GM18498 (cell line): Measurements from ENCODE around the gene ZP1.
"Not testable (repeated sequence)": the region's sequence is repeated elsewhere in the genome, so short reads cannot be mapped to it uniquely, and the experiment has no call there.

Experiments used
- ATAC-seq: cut with Tn5 transposase; IDR thresholded peaks from one replicate; pipeline ENCODE4 v1.9.1; 2021; ENCODE audit warnings: mild to moderate bottlenecking, moderate library complexity; ENCODE audit not compliant: unreplicated experiment

Gene ZP1

DNA sequence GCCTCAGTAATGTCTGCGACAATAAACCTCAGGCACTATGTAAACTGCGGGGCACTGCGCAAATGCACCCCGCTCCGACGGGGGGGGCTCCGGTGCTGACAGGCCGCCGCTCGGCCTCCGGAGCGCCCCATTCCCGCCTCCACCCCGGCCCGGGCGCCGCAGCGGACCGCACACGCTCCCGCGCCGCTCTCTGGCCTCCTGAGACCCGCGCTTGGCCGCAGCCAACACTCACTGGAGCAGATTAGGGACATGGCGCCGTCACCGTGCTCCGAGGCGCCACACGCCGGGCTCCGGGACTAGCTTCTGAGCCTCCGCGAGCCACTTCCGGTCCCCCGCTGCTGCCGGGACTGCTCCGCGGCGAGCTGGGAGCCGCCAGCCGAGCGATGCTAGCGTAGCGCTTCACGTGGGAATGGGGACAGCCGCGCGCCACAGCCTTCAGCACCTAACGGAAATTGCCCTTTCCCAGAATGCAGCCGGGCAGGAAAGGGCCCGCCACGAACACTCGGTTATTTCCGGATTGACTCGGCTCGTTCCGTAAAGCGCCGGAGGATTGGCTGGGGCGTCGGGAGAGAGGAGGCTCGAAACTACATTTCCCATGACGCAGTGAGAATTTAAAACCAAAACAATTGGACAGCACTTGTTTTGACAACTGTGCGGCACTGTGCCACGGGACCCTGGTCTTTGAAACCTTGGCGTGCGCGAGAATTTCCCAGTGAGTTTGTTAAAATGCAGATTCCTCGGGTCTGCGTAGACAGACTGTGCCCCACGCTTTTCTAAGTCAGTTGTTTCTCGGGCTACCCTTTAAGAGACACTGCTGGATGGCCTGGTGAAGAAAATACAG is 39.0 kb downstream of the ZP1 start, which contains the start of gene PRPF19:
Gene PRPF19, minus strand, starts transcription at position 454 of the 841 bp plus-strand sequence. Its CDS starts 203 bp downstream, at position 251.
- ATAC-seq, result peak; percentile 73

DNA sequence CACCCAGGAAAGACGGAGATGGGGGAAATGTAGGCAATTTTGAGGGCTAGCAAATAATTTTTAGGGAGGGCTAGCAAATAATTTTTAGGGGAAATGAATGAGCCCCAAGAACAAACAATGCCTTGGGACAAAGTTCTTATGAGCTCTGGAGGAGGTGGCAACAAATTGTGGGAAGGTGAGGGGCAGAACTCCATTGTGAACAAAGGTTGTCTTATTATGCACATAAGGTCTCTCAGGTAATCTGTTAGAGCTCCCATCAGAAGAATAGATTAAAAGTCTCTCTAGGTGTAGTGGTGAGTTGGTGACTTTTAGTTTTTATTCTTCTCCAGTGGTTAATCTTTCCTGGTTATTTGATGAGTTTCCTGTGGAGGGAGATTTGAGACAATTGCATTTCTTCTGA is 41.5 kb downstream of the ZP1 start:
- no peak for ATAC-seq

DNA sequence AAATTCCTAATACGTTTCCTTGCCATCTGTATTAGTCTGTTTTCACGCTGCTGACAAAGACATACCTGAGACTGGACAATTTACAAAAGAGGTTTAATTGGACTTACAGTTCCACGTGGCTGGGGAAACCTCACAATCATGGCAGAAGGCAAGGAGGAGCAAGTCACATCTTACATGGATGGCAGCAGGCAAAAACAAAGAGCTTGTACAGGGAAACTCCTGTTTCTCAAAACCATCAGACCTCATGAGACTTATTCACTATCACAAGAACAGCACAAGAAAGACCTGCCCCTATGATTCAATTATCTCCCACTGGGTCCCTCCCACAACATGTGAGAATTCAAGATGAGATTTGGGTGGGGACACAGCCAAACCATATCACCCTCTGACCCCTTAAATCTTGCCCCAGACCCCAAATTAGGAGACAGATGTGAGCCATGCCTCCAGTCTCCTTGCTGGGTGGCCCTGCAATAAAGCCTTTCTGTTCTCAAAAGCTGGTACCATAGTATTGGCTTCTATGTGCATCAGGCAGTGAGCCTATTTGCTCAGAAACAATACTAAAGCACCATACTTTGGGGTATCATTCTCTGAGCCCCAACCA is 42.4 kb downstream of the ZP1 start:
- ATAC-seq, result not testable (repeated sequence)

DNA sequence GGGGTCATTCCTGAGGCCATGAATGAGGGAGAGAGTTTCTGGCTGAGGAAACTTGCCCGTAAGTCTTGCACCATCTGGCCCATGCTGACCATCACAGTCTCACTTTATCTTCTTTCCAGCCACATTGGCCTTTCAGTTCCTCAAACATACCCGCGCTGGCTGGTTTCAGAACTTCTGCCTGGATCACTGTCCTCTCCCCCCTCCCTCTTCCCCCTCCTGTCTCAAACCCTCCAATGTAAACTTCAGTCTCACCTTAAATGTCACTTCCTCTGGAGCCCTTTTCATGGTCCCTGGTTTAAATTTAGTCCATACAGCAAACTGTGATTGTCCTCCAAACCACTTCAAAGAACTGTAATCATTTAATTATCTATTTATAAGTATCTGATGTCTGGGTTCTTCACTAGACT is 42.9 kb downstream of the ZP1 start:
- peak; percentile 39 for ATAC-seq

DNA sequence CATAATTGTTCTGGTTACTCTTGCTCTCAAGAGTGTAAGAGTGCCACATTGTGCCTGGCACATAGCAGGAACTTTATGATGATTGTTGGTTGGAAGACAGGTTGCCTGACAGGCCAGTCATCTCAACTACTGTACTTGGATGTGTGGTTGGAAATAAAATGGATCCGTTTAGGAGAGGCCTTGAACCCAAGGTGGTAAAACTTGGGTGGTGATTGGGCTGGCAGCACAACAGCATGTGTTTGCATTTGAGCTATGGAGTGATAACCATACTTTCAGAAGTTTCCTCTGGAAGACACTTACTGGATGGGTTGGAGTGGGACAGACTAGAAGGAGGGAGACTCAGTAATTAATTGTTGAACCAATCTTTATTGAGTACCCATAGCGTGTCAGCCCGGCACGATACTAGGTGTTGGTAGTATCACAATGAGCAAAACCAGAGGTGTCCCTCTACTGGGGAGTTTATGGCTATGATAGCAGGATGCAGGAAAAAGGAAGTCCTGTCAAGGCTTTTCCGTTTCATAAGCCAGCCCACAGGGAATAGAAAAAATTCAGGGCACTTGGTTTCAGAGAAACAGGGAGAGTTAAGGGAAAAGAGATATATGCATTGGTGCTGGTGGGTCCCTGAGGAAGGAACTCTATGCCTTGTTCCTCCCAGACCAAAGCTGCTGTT is 43.5 kb downstream of the ZP1 start:
- ATAC-seq, result no peak

DNA sequence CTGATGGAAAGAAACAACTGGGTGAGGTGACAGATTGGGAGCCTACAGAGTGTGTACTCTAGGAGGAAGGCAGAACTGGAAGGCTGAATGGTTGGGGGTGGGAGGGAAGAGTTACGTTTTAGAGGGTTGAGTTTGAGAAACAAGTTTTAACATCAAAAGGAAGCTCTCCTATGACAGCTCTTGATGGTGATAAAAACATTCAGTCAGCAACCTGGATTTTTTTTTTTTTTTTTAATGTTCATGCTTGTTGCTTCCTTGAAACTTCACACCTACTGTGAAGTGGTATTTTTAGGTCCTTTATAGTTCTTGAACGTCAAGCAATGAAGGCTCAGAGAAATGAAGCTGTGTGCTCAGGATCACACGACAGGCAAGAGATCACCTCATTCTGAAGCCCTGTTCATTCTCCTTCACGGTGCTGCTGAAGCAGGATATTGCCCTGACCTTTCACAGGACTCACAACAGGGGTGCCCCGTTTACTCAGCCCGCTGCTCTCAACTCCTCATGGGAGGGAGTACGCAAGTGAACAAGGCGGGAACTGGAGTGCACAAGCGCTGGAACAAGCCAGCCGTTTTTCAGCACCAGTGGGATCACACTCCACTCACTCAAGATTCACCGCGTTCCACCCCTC is 45.0 kb downstream of the ZP1 start:
- ATAC-seq, result no peak

DNA sequence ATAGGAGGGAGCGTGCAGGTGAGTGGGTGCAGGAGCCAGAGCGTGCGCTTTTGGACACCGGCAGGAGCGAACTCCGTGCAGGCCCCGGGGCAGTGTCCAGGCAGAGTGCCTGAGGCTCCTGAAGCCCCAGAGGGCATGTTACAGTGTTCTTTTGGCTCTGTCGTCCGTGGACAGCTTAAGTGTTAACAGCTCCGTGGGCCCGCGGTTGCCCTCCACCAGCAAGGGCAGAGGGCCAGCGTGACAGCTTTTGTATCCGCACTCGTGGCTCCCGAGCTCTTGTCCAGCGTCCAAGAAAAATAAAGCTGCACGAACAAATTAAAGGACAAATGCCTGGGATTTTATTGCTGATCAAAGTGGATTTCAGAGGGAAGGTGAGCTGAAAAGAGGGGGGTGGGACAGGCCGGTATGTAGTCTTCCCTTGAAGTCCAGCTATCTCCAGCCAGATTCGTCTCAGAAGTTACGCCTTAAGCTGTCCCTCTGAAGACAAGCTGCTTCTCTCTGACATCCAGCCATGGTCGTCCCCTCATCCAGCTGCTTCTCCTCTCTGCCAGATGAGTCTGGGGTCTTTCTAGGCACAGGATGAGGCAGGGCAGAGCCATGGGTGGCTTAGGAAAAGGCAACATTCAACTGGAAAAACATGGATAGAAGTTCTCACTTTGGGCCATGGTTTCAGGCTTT is 45.6 kb downstream of the ZP1 start:
- no peak for ATAC-seq

DNA sequence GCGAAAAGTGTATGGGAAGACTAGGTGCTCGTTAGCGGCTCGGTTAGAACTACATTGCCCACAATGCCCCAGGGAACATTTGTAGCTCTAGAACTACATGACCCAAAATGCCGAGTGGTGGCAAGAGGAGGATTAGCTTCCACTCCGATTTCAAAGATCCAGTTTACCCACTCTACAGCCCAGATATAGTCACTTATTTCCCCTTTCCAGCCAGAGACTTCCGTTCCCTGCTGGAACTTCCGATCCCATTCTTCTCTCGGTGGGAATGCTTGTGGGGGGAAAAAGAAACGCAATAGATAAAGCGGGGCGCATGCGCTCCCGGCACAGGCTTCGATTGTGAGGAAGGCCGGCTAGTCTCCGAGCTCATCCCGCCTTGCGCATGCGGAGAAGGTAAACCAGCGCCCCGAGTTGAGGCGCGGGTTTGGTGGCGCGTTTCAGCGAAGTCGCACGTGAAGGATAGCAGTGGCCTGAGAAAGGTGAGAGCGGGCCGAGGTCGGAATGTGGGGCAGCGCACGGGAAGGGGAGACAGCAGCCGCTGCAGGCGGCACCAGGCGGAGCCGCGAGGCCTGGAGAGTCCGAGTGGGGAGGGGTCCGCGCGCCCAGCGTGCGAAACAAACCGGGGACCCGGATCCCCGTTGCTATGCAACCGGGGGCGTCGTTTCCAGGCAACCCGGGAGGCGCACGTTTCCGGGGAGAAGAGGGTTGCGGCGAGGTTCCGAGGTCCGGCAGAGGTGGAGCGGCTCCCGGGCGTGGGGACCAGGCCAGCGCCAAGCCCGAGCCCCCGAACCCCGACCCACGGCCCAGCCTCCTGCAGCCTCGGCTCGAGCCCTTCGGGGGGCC is 46.7 kb downstream of the ZP1 start, which contains the start of gene TMEM109:
Gene TMEM109, plus strand, starts transcription at position 366 of the 840 bp plus-strand sequence. CDS start 5,536 bp downstream, outside the sequence.
- ATAC-seq, result peak; percentile 46

DNA sequence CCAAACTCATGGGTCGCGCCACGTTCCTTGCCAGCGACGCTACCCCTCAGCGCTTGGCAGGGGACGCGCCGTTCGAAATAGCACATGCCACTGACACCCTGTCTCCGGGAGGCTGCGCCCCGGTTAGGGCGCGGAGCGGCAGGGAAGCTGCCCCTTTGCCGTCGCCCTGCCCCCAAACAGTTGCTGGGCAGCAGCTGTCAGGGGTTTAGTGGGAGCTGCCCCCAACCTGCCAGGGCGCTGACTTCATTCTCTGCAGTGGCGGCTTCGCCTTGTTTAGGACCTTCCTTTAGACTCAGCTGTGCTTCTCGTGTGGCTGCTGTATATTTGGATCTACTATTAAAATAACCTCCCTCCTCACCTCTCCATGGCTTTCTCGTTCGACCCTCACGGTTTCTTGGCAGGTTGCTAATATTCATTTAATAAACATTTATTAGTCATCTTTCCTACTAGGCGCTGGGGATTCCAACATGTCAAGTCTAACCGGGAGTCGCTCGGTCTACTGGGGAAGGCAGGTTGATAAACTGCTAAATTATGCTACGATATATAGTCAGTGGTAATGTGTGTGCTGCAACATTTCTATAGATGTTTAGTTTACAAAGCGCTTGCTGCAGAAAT is 47.4 kb downstream of the ZP1 start:
- ATAC-seq, result peak; percentile 5

DNA sequence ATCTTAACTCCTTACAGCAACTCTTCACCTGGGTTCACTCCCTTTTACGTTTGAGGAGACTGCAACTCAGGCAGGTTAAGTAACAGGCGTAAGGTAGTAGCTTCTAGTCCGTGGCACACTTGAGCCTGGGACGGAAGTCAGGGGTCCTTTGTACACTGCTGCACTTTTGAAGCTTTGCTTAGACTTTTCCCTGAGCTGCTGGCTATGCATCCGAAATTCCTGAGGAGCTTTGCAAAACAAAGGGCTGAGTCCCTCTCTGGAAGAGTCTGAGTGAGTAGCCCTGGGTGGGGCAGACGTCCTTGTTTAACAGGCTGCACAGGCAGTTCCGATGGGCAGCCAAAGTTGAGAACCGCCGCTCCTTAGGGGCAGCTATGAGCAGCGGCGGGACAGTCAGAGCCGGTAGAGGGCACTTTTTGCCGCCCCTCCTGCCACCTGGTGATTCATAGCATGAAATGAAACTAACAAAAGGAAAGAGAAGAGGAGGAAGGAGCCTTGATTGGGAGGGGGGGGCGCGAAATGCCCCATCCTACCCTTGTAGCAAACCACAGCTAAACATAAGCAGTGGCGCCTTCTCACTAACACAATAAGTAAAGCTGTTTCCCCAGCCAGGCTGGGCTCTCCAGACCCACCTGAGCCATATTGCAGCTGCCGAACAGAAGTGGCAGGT is 48.0 kb downstream of the ZP1 start:
- peak; percentile 50 for ATAC-seq

DNA sequence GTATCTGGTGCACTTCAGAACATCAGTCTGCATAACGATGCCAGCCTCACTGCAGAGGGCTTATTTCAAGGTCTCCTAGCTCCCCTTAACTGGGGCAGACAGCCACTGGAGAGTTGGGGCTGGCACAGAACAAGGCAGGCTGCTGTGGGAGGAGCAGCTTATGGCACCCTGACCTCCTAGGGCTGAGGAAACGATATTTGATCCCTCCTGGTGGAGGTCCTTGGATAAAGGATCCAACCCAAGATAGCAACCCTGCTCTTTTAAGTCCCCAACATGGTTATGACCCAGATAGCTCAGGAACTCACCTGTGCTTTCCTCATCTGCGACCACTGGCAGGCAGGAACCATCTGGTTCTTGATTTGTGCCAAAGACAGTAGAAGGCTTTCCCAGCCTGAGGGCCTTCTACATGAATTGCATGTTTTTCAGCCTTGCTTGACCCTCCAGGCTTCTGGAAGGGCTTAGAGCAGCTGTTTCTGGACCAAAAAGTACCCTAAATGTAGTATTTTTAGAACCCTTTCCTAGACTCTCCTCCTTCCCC is 49.4 kb downstream of the ZP1 start:
- ATAC-seq, result no peak

DNA sequence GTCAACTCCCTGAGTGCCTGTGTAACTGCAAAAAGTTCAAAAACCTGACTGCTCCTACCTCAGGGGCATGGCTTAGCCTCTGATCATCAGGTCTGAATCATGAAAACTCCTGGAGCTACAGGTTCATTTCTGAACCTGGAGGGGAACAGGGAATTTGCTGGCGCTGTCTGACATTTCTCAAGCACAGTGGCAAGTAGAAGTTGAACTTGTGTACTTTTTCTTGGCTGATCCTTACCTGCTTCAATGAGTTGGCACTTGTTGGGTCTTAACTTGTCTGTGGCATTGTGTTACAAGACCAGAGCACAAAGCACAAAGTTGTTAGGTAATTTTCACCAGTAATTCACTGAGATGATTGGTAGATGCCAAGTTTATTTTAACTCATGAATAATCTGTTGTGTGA is 49.9 kb downstream of the ZP1 start:
- ATAC-seq, result no peak

DNA sequence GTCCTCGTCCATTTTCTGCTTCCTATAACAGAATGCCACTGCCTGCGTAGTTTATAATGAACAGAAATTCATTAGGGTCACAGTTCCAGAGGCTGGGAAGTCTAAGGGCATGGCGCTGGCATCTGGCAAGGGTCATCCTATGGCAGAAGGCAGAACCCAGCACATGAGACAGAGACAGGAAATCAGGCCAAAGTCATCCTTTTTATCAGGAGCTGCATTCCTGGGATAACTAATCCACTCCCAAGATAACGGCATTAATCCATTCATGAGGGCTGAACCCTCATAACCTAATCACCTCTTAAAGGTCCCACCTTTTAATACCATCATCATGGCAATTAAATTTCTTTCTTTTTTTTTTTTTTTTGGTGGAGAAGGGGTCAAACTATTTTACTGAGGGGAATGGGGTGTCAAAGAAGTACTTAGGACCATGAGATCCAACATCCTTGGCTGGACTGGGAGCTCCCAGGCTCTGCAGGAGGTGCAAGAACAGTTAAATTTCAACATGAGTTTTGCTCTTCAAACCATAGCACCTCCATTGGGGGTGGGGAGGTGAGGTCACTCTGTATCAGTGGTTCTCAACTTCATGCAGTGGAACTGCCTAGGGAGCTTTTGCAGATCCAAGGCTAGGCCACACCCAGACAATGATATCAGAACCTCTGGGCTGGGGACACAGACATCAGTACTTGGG is 51.1 kb downstream of the ZP1 start:
- ATAC-seq, result no peak

DNA sequence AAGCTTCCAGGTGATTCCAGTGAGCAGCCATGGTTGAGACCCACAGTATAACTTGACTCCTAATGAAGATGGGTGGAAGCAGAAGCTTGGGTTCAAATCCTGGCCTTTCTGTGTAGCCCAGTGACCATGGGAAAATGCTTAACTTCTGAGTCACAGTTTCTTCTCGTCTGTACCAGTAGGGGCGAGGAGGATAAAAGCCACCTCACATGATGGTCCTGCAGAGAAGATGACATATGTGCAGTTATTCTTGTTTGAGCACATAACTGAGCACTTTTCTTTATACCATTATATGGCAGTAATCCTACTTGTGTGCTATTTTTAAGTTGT is 51.6 kb downstream of the ZP1 start:
- no peak for ATAC-seq

DNA sequence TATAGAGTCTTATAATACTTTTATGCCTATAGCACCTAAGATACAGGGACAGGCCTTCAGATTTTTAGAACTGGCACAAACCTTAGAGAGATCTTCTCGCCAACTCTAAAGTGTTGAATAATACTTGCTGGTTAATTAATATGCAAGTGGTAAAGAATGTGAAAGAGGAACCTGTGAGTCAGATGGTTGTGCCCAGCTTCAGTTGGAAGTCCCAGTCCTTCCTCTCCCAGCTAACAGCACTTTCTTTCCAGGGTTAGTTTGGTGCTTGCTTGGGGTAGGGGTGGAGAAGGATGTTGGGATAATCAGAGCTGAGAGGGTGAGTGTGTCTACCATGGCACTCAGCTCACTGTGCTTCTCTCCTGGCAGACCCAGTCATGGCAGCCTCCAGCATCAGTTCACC is 52.0 kb downstream of the ZP1 start:
- ATAC-seq, result no peak

DNA sequence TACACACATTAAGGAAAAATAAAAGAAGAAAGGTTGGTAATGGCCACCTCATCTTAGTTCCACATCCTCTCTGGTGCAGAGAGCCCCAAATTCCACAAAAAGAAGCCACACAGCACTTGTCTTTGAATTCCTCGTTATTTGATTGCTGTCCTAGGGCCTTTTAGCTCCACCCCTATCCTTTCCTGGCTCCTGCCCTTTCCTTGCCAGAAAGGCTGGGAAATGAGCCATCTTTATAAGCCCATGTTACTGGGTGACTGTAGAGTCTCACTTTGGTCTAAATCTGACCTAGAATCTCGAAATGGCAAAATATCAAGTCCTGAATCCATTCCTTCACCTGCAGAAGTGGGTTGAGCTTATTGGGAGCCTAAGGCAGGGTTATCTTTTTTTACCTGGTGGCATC is 52.6 kb downstream of the ZP1 start:
- no peak for ATAC-seq

DNA sequence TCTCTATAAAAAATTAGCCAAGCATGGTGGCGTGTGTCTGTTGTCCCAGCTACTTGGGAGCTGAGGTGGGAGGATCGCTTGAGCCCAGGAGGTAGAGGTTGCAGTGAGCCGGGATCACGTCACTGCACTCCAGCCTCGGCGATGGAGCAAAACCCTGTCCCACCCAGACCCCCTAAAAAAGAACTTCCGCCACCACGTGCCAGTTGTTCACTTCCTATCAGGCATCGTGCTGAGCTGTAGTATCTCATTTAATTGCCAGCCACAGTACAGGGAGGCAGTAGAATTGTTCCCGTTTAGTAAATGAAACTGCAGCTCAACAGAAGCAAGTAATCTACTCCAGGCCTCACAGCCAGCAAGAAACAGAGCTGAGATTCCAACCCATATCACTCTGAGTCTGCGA is 53.9 kb downstream of the ZP1 start:
- ATAC-seq, result no peak

DNA sequence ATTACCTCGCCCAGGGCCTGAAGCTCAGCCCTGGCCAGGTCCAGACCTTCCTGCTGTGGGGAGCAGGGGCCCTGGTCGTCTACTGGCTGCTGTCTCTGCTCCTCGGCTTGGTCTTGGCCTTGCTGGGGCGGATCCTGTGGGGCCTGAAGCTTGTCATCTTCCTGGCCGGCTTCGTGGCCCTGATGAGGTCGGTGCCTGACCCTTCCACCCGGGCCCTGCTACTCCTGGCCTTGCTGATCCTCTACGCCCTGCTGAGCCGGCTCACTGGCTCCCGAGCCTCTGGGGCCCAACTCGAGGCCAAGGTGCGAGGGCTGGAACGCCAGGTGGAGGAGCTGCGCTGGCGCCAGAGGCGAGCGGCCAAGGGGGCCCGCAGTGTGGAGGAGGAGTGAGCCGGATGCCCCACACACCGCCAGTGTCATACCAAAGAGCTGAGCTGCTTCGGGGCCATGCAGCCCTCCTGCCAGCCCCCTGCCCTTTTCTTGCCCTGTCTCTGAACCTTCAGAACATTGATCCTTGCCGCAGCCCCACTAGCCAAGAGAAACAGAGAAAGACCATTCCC is 54.5 kb downstream of the ZP1 start:
- no peak for ATAC-seq
